HL-60 (cell line): ENCODE measurements around the gene TIGD1.

Experiments
- DNase-seq, 2 experiments: peaks; one replicate each; pipeline ENCODE4 v3.0.0-alpha.2; 2010 to 2020; ENCODE audit warnings: low read depth in 1 of 2, low spot score in 1 of 2
- H3K27ac ChIP-seq: fragments of 250-450 bp; sonication (Bioruptor Pico); replicated peaks from 2 replicates; pipeline ENCODE4 v1.5.1; 2020; ENCODE audit warnings: mild to moderate bottlenecking, moderate library complexity
- H3K27me3 ChIP-seq: fragments of 250-450 bp; sonication (Bioruptor Pico); 2 replicates; pipeline ENCODE4 v1.5.1; 2021; ENCODE audit warnings: mild to moderate bottlenecking, moderate library complexity; ENCODE audit not compliant: insufficient read depth, poor library complexity, severe bottlenecking
- H3K4me3 ChIP-seq: replicated peaks from 2 replicates; pipeline ENCODE4 v1.5.1; 2011; ENCODE audit warnings: mild to moderate bottlenecking, control low read depth, low read length; ENCODE audit not compliant: insufficient read depth
- GABPA ChIP-seq: IDR thresholded peaks from 2 replicates; pipeline ENCODE4 v1.6.1; 2012; ENCODE audit warnings: low read depth
- POLR2AphosphoS5 ChIP-seq: IDR thresholded peaks from 2 replicates; pipeline ENCODE4 v1.6.1; 2012; ENCODE audit warnings: low read depth
- SPI1 ChIP-seq: IDR thresholded peaks from 2 replicates; pipeline ENCODE4 v1.6.1; 2012; ENCODE audit warnings: low read depth, mild to moderate bottlenecking, borderline replicate concordance
- TF ChIP-seq, protein P1 (sequence below): IDR thresholded peaks from one replicate; pipeline ENCODE4 v1.5.1; 2011; ENCODE audit warnings: low read length, control low read depth, inconsistent platforms; ENCODE audit not compliant: insufficient read depth
- TF ChIP-seq, protein P2 (sequence below): IDR thresholded peaks from 2 replicates; pipeline ENCODE4 v1.6.1; 2012; ENCODE audit warnings: low read depth; ENCODE audit not compliant: insufficient replicate concordance

Gene TIGD1

DNA sequence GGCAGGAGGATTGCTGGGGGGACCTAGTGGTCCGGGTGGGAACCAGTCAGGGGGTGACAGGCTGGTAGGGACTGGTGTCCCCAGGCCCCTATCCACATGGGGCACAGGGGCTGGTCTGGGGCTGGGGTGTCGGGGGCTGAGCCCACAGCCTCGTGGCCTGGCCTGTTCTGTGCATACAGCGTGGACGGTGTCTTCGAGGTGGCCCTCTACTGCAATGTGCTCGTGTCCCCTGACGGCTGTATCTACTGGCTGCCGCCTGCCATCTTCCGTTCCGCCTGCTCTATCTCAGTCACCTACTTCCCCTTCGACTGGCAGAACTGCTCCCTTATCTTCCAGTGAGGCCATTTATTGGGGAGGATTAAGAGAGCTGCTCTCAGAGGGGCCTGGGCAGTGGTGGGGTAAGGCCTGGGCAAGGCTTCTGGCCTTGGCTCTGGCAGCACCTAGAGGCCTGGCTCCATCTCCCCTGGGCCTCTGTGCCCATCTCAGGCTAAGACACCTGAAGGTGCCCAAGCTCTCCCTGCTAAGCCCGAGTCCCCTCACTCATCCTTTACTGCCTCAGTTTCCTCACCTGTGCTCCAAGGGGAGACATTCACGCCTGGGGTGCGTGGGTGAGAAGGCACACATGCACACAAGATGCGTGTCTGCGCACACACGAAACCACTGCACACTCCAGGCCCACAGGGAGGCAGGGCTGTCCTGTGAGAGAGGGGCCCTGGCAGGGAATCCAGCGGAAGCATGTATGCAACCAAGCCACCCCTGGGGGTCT is 9.0 kb downstream of the TIGD1 start:
- no peak overlapping the region for H3K4me3 ChIP-seq
- TF ChIP-seq SPI1 (no peak), POLR2AphosphoS5 (peak; percentile 37)
- peak in 1 of 2 experiments; percentile 48 for DNase-seq
- no peak overlapping the region for H3K27ac ChIP-seq
- H3K27me3 ChIP-seq: no peaks in the 10 kb centered on the region

DNA sequence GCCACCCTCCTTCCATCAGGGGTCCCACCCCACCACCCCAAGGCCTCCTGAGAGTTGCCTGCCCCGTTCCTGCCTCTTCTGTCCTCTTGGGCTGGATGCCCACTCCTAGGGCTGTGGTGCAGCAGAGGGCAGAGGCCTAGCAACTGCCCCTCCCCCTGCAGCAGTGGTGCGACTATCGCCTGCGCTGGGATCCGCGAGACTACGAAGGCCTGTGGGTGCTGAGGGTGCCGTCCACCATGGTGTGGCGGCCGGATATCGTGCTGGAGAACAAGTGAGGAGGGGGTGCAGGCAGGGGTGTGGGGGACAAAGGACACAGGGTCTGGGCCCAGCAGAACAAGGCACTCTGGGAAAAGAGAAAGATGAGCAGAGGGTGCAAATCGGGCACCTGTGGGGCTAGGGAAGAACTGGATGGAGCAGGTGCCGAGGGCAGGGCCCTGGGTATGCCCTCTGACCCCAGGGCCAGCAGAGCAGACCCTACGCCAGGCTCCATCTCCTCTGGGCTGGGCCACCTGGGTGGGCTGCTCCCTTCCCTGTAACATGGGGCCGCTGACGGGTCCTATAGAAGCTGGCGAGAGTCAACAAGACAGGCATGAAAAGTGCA is 9.8 kb downstream of the TIGD1 start:
- DNase-seq: no peak
- Histone ChIP-seq H3K4me3 (no peak overlapping the region), H3K27ac (no peak overlapping the region), H3K27me3 (no peaks in the 10 kb centered on the region)
- TF ChIP-seq, protein P1, sequence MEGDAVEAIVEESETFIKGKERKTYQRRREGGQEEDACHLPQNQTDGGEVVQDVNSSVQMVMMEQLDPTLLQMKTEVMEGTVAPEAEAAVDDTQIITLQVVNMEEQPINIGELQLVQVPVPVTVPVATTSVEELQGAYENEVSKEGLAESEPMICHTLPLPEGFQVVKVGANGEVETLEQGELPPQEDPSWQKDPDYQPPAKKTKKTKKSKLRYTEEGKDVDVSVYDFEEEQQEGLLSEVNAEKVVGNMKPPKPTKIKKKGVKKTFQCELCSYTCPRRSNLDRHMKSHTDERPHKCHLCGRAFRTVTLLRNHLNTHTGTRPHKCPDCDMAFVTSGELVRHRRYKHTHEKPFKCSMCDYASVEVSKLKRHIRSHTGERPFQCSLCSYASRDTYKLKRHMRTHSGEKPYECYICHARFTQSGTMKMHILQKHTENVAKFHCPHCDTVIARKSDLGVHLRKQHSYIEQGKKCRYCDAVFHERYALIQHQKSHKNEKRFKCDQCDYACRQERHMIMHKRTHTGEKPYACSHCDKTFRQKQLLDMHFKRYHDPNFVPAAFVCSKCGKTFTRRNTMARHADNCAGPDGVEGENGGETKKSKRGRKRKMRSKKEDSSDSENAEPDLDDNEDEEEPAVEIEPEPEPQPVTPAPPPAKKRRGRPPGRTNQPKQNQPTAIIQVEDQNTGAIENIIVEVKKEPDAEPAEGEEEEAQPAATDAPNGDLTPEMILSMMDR: no peak
- TF ChIP-seq, protein P2, sequence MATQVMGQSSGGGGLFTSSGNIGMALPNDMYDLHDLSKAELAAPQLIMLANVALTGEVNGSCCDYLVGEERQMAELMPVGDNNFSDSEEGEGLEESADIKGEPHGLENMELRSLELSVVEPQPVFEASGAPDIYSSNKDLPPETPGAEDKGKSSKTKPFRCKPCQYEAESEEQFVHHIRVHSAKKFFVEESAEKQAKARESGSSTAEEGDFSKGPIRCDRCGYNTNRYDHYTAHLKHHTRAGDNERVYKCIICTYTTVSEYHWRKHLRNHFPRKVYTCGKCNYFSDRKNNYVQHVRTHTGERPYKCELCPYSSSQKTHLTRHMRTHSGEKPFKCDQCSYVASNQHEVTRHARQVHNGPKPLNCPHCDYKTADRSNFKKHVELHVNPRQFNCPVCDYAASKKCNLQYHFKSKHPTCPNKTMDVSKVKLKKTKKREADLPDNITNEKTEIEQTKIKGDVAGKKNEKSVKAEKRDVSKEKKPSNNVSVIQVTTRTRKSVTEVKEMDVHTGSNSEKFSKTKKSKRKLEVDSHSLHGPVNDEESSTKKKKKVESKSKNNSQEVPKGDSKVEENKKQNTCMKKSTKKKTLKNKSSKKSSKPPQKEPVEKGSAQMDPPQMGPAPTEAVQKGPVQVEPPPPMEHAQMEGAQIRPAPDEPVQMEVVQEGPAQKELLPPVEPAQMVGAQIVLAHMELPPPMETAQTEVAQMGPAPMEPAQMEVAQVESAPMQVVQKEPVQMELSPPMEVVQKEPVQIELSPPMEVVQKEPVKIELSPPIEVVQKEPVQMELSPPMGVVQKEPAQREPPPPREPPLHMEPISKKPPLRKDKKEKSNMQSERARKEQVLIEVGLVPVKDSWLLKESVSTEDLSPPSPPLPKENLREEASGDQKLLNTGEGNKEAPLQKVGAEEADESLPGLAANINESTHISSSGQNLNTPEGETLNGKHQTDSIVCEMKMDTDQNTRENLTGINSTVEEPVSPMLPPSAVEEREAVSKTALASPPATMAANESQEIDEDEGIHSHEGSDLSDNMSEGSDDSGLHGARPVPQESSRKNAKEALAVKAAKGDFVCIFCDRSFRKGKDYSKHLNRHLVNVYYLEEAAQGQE: no peak
- TF ChIP-seq POLR2AphosphoS5 (no peak), GABPA (no peak), SPI1 (no peak)

DNA sequence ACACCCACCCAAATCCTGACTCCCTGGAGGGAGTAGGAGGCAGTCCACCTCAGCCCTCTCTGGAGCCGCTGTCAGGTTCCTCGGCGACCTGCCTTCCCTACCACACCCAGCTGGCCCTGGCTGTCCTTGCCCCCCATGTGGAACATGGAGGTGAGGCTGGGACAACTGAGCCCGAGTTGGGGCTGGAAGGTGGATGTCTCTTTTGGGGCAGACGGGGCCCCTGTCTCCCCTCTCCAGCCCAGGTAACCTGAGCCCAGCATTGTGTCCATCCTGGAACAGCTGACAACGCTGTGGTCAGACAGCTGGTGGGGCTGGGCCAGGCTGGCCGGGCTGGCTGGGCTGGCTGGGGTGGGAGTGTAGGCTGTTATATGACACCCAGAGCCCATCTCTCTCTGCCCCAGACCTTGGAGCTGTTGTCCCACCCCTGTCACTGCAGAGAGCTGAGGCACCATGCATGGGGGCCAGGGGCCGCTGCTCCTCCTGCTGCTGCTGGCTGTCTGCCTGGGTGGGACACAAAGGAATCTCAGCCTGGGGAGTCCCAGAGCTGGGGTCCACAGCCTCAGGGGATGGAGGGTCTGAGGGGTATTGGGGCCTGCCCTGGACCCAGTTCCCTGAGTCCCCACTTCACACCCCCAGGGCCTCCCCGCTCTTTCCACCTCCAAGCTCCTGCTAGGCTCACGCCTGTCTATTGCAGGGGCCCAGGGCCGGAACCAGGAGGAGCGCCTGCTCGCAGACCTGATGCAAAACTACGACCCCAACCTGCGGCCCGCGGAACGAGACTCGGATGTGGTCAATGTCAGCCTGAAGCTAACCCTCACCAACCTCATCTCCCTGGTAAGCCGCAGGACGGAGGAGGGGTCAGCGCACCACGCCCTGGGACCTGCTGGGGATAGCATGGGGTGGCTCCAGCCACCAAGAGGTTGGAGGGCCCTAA is 10.8 kb downstream of the TIGD1 start, which contains the start of gene CHRNG:
CHRNG (plus strand) TSS at position 395 of the 934 bp plus-strand sequence; CDS start at position 451, 56 bp downstream.
- TF ChIP-seq GABPA (no peak), SPI1 (no peak), POLR2AphosphoS5 (no peak)
- TF ChIP-seq, protein P1: no peak
- TF ChIP-seq, protein P2: no peak
- no peak within 1 kb of the TSS for H3K27ac ChIP-seq
- H3K4me3 ChIP-seq: no peak within 1 kb of the TSS
- no peak for DNase-seq
- no peaks in the 10 kb centered on the region for H3K27me3 ChIP-seq

DNA sequence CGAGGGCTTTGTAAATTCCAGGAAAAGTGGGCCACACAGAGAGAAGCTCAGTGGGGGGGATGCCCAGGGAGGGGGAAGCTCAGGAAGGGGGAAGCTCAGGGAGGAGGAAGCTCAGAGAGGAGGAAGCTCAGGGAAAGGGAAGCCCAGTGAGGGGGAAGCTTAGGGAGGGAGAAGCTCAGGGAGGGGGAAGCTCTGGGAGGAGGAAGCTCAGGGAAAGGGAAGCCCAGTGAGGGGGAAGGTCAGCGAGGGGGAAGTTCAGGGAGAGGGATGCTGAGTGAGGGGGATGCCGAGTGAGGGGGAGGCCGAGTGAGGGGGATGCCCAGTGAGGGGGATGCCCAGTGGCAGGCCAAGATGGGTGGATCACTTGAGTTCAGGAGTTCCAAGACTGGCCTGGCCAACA is 11.7 kb downstream of the TIGD1 start:
- peak; percentile 21 to 88 for DNase-seq
- H3K27ac ChIP-seq: no peak overlapping the region
- TF ChIP-seq, protein P2: no peak
- TF ChIP-seq POLR2AphosphoS5 (no peak), SPI1 (no peak), GABPA (no peak)
- TF ChIP-seq, protein P1: no peak
- H3K4me3 ChIP-seq: no peak overlapping the region
- H3K27me3 ChIP-seq: no peaks in the 10 kb centered on the region
